NT2/D1 (cell line): ENCODE results near the gene HRCT1.

Experiments used
- SUZ12 ChIP-seq: IDR thresholded peaks from 2 replicates; pipeline ENCODE4 v1.6.1; 2011; ENCODE audit not compliant: insufficient read length, insufficient read depth; ENCODE audit errors: extremely low read depth
- YY1 ChIP-seq: IDR thresholded peaks from 2 replicates; pipeline ENCODE4 v1.6.1; 2011; ENCODE audit not compliant: insufficient read length, insufficient read depth
- ZNF274 ChIP-seq: IDR thresholded peaks from 2 replicates; pipeline ENCODE4 v1.6.1; 2011; ENCODE audit warnings: mild to moderate bottlenecking, low read depth, low read length

GRCh38 chr9:35871545-35871944 is 34.5 kb upstream of the HRCT1 start:
- TF ChIP-seq ZNF274 (no peak), YY1 (no peak), SUZ12 (no peak)
